ENCODE results near the gene GRIK2.

DNA sequence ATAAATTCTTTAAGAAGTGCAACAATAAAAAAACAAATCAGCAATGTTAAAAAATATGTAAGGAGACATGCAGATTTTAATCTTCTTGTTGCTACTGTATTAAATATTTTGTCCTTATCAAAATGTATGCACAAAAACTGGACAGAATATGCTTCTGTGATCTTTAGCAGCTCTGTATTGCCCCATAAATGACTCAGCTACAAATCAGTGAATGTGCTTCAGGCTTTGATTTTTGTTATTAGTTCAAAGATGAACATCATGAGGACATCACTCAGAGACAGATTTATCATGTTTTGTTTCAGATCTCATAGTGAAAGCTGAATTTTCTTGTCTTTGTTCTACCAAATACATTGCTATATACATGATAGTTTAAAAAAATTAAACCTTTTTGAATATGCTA lies 312.4 kb downstream of the GRIK2 start:
- no peak for TF ChIP-seq POLR2A (IDR thresholded peaks at IDR 0.05)
- TF ChIP-seq, protein P1, sequence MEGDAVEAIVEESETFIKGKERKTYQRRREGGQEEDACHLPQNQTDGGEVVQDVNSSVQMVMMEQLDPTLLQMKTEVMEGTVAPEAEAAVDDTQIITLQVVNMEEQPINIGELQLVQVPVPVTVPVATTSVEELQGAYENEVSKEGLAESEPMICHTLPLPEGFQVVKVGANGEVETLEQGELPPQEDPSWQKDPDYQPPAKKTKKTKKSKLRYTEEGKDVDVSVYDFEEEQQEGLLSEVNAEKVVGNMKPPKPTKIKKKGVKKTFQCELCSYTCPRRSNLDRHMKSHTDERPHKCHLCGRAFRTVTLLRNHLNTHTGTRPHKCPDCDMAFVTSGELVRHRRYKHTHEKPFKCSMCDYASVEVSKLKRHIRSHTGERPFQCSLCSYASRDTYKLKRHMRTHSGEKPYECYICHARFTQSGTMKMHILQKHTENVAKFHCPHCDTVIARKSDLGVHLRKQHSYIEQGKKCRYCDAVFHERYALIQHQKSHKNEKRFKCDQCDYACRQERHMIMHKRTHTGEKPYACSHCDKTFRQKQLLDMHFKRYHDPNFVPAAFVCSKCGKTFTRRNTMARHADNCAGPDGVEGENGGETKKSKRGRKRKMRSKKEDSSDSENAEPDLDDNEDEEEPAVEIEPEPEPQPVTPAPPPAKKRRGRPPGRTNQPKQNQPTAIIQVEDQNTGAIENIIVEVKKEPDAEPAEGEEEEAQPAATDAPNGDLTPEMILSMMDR (IDR thresholded peaks at IDR 0.05): no peak
- no peak for TF ChIP-seq EP300 (IDR thresholded peaks at IDR 0.05)

Data from tibial nerve (tissue), 4 donors.